HG02588 (cell line): ENCODE measurements around the gene DLGAP1.

Source experiments
- ATAC-seq: cut with Tn5 transposase; IDR thresholded peaks from one replicate; pipeline ENCODE4 v1.9.1; 2021; ENCODE audit warnings: mild to moderate bottlenecking, moderate library complexity; ENCODE audit not compliant: unreplicated experiment

Gene DLGAP1

DNA sequence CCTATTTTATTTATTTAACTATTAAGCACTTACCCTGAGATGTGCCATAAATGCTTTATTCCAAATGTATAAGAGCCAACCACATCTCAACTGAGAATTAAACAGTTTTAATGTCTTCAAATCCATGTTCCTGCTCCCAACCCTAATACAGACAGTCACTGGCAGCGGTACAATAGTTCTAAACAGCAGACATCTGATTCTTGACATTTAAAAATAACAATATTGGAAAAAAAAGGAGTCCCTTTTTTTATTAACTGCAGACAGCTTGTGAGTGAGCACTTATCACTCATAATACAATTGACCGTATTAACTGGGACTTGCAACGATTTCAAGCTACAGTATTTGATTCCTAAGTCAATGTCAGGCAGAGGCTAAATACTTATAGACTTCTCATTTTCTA, 580.5 kb downstream of the DLGAP1 start:
- ATAC-seq, result no peak

DNA sequence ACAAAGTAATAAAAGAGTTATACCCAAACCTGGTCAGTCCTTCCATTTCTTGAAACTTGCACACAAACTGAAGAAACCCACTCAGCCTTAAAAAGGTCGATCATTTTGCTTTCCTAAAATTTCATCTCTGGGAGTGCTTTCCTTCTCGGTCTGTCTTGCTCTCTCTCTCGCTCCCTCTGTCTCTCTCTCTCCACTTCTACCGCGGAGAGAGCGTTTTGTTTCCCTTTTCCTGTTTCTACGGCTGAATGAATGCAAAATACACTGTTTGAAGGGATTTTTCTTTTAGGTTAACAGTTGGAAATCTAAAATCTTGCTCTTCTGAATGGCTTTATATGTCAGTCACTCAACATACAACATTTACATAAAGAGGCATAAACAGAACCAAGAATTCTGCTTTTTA, 581.0 kb downstream of the DLGAP1 start:
- no peak for ATAC-seq

DNA sequence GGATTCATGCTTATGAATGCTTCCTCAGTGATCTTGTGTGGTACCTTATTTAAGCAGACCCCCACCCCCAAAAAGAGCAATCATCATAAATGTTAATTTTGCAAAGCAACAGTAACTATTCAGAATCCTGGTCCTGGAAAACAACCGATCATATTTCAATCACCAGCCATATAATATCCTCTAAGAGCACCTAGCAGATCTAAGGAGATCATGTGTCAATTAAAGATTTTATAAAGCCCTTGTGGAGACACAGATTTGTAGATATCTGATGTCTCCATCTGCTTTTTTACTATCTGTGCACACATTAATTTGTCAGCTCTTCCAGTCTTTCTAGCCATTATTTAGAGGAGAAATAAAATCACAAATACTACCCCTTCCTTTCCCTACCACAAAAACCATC, 581.4 kb downstream of the DLGAP1 start:
- no peak for ATAC-seq

DNA sequence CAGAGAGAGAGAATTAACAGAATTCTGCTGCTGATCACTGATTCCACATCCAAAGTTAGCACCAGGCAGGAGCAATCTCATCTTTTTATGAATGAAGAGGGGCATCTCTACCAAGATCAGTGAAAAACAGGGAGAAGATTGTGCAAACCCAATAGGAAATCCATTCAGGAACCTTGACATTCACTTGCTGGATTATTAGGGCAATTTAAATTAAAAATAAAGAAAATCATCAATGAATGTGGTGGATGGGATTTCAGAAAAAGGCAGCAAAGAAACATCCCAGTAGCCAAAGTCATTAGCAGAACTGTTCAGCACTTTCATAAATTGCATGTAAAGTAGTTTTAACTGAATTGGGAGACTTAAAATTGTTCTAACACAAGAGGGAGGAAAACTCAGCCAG, 581.9 kb downstream of the DLGAP1 start:
- no peak for ATAC-seq

DNA sequence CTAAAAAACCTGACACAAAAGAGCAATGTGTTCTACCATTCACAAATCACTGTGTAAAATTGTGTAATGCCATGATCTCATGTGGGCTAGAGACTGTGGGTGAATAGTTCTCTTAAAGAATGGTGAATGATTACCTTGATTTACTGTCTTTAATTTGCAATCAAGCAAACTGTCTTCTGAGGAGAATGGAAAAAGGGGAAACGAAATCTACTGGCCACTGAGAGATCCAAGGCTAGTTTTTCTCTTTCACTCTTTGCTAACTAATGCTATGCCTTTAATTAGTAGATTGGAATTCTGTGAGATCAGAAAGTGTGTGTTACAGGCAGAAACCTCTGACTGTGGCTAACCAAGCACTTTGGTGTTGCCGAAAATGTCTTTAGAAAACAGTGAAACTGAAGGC, 582.5 kb downstream of the DLGAP1 start:
- ATAC-seq, result no peak

DNA sequence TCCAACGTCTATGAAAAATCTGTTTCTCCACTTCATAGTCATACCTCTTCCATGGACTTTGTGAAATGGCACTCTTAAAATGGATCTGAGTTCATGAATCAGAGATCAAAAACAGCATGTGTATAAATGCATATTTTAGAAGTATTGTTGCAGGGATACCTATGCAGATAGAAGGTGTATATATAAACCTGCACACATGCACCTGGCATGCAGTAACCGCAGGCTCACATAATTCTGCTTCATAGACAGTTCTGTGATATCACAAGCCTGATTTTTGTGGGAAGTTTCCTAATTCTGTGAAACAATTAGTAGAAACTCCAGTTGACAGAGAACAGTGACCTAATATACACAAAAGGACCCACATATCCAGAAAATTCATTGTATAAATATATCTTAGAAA, 583.4 kb downstream of the DLGAP1 start:
- ATAC-seq, result no peak

DNA sequence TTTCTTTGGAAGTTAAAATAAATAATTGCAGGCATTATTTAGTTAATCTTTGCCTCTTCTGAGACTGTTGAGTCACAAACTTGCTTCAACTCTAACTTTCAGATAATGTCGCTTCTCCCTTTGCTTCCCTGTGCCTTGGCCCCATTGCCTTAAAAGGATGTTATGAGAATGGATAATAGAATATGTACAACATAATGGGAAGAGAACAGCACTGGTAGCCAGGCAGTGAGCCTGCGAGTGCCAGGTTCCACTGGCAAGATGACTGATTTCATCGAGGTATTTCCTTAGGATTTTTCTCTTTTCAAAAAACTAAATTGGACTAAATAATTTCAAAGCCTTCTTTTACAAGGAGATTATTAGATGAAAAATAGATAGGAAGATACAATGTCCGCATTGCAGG, 584.2 kb downstream of the DLGAP1 start:
- no peak for ATAC-seq

DNA sequence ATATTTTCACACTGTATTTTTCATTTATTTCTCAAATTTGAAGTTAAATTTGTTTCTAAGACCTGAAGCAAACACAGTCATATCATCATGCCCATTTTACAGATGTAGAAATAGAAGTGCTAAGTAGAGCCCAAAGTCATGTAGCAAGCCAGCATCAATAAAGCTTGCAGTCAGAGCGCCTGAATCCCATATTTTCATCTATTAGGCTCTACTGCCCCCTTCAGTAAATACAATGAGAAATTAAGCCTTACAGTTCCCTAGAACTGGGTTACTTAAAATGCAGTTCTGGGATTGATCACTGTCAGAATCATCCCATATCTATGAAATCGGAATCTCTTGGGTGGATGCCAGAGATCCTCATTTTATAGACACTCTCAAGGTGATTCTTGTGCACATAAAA, 585.3 kb downstream of the DLGAP1 start:
- ATAC-seq, result no peak

DNA sequence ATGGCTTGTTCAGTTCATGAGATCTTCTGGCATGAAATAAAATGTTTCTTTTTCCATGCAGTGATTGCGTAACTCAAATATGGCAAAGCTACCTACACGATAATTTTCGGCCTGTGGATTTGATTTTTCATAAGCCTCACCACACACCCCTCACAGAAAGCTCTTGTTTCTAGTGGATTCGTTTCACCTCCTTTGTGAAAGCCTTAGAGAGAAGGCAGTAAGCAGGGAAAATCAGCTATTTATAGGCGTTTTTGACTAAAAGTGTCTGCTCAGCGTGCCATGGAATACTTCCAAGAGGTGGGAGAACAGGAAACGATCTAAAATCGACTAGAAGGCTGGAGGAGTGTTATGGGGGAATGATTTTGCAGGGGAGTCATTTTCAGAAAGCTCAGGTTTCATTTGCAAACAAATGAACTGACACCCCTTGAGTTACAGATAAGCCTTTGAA, 587.2 kb downstream of the DLGAP1 start:
- ATAC-seq, result no peak

DNA sequence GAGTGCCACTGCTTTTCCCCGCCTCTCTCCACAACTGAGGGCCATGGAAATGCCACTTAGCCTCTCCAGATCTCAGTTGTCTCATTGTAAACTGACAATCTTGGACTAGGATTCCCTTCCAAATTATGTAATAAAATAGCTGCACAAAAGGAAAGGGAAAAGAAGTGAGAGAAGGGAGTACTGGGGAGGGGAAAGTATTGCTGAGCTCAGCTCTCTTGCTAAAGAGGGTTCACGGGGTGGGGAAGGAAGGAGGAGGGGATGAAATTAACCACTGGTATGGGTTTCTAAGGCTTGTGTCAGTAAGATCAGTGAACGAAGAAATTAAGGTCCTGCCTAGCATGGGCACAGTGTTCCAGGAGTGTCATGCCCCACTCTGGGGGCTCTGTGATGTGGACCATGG, 587.9 kb downstream of the DLGAP1 start:
- ATAC-seq, result no peak

DNA sequence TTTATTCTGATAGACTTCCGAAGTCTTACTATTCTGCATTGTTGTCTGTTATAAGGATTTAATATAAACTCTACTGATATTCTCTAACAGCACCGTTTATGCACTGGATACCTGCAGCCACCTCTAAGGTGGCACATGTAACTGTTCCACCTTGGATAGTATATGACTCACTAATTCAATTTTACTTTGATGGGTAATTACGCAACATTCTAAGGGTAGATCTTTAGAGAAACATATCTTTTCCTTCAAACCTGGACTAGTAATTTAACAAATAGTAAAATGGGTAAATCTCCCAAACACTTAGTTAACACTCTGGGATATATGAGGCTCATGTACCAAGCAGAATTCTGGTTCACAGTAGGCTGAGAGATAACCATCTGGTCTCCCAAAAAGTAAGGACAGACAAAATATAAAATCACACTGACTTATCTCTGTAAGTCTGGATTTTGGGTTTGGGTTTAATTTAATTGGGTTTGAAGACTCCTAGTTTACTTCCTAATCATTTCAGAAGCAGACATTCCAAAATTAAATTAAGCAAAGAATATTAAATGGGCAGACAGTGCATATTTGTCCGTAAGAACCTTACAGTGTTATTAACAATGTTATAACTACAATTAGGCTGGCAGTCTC, 590.3 kb downstream of the DLGAP1 start:
- ATAC-seq, result no peak

DNA sequence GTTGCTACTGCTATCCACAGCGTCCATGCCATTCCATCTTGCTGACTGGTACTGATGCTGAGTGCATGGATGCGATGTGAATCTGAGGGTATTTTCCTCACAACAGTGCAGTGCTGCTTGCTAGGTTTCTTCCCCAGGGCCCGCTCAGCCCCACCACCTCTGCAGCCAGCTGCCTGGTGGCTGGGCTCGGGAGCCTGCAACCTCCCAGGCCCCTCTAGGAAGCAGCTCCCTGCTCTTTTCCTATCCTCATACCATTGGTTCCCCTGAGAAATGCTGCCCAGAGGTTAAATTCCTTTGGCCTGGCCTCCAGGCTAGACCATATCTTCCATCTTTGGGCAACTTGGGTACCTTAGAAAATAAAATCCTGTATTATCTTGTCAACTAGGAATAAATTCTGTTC, 591.5 kb downstream of the DLGAP1 start:
- no peak for ATAC-seq

DNA sequence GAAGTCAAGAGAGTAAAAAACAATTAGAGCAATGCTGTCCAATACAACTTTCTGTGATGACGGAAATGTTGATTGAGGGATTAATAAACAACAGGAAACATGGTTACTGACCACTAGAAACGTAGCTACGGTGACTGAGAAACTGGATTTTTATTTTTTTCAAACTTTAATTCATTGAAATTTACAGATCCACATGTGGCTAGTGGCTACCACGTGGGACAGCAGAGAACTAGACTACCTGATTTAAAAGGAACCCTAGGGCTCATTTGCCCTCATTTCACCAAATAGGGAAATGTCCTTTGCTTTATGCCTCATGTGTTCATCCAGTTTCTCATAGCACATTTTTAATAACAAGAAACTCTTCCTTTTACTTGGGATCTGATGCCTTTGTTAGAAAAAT, 592.1 kb downstream of the DLGAP1 start:
- ATAC-seq, result no peak

DNA sequence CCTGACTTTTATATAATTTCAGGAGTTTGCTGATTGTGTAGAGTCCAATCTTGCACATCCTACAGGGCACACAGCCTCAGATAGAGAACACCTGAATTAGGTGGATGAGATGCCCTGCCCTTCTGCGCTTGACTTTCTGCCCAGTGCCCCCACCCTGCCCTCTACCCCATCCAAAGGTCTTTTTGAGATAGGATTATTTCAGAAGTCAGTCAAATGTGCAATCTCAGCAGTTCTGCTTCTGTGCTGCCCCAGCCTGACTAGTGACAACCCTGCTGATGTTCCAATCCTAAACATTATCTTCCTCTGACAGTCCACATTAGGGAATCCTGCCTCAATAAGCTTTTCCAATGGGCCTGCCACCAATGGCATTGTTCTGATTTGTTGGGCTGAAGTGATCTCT, 593.6 kb downstream of the DLGAP1 start:
- no peak for ATAC-seq

DNA sequence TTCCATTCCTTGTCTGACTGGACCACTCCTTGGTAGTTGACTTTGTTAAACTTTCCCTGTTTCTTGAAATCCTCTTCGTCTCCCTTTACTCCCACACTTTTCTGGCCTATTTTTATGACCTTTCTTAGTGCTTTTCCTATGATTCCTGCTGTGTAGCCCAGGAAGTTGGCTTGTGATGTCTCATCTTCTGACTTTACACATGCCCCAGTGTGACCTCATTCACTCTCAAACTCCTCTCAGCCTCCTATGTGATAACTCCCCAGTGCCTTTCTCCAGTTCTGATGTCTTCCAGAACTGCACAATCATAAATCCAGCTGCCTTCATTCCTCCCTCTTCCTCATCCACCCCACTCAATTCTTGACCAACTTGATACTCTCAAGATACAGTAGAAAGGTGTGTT, 597.6 kb downstream of the DLGAP1 start:
- ATAC-seq, result no peak

DNA sequence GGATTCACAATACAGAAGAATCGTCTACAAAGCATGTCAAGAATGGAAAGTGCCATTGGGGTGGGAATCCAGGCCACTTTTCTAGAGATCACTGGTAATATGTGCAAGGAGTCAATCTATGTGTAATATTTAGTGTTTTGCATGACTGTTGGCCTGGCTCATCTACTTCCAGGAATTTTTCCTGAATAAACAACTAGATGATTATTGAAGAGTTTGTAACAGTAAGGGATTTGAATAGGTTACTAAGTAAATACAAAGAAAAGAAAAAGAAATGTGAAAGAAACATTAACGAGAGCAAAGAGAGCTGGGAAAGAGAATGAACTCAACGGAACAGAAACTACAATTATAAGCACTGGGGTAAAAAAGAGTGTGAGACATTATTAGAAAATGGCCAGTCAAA, 599.1 kb downstream of the DLGAP1 start:
- no peak for ATAC-seq

DNA sequence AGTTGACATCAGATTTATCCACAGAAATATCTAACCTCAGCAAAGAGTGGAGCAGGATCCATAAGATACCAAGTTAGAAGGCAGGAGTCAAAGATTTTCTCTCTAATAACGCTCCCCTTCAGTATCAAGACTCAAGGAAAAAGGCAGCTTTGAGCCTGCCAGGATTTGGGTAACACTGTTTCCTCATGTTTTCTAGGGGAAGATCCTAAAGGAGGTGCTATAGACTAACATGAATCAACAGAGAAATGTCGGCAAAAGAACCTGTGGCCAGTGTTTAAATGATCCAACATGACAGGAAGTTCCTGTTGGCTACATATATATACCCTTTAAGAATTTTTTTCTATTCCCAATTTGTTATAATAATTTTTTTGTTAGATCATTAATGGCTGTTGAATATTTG, 602.8 kb downstream of the DLGAP1 start:
- ATAC-seq, result no peak

DNA sequence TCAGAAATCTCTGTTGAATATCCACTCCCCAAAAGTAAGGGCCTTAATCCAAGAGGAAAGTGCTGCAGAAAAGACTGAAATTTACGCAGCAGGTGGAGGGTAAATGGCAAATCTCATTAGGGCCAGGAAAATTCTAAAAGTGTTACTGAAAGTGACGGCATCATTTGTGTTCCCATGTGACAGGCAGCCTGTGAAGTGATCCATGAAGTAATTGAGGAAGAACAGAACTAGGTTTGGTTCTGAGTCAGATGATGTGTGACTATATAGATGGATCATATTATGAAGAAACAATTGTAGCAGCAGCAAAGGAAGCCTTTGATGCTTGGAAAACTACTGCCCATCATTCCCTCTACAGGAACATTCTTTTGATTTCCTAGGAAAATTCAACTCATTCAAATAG, 603.9 kb downstream of the DLGAP1 start:
- ATAC-seq, result no peak

DNA sequence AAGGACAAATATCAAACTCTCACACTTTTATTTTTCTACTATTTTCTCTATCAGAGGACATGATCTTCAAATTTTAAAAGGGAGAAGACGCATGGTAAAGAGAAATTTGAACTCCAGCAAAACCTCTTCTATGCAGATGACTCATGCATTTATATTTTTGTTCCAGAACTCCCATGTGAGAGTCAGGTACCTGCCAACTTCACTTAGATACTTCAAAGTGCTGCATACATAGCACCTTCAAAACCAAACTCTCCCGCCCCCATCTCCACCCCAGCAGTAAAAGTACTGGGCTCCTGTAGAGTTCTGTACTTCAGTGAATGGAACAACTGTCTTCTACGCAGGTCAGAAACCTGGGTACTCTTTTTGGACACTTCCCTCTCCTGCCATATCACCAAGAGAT, 606.8 kb downstream of the DLGAP1 start:
- ATAC-seq, result no peak

DNA sequence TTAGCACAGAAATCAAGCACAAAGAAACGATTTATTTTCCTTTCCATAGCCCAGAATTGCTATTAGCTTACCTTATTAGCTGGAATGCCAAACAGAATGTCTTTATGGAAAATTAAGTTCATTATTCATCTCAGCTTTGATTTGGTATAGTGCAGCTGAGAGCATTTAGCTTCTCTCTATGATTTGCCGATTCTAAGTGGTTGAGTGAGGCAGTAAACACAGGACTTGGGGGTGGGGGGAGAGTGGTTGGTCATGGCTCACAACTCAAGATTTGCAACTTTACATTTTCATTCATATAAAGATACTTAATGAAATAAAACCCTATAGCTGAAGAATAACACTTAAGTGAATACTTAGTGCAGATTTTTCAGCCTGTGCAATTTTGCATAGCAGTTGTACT, 609.9 kb downstream of the DLGAP1 start:
- no peak for ATAC-seq

DNA sequence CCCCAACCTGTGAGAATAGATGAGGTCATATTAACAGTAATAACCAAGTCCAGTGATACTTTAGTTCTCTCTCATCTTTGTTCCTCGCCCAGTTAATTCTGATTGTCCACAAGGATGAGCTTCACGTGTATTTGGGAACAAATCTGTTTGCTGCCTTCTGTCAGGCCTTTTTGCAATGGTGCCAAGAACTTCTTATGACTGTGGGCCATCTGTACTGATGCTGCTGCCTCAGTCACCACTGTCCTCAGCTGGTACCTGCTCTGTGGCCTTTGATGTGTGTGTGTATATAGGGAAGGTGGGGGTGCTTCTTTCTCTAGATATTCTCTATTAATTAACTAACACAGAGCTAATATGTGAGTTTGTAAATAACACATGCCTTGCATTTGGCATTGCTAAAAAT, 612.3 kb downstream of the DLGAP1 start:
- no peak for ATAC-seq

DNA sequence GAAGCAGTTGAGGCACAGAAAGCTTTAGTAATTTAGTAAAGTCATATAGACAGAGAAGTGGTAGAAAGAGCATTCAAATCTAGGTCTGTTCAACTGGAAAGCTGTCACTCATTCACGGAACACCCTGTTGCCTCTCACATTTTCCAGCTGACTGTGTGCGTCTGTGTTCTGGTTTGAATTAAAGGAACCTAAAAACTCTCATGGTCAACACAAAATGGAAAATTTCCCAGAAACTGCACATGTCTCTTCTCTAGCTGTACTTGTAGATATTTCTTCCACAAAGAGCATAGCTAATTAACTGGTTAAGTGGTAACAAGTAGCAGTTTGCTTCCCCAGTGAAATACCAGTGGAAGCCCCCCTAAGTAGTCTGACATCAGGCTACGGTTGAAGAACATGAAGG, 614.3 kb downstream of the DLGAP1 start:
- ATAC-seq, result no peak

DNA sequence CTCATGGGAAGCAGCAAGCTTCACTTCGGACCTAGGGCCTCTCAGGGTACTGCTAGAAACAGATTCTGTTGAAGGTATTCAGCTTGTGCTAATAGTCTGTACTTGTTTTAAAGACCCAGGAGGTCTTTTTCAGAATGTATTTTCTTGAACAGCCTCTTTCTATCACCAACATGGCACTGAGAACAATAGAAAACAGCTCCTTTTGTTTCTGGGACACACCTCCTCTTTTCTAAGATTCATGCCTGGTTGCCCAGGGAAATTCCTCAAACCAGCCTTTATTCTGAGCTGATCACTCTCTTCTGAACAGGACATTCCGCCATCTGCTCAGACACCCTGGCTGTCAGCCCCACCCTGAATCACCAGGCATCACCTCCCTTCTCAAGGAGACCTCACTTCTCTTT, 615.5 kb downstream of the DLGAP1 start:
- no peak for ATAC-seq
